ENCODE measurements around the gene FUCA1.
"Not testable (repeated sequence)": the region's sequence is repeated elsewhere in the genome, so short reads cannot be mapped to it uniquely, and the experiment has no call there.

FUCA1 gene

GRCh38 chr1:23837908-23838307, 30.2 kb downstream of the FUCA1 start:
- DNase-seq (ENCODE audit: extremely low read depth, low read depth) = no peak
- TF ChIP-seq, protein P1, sequence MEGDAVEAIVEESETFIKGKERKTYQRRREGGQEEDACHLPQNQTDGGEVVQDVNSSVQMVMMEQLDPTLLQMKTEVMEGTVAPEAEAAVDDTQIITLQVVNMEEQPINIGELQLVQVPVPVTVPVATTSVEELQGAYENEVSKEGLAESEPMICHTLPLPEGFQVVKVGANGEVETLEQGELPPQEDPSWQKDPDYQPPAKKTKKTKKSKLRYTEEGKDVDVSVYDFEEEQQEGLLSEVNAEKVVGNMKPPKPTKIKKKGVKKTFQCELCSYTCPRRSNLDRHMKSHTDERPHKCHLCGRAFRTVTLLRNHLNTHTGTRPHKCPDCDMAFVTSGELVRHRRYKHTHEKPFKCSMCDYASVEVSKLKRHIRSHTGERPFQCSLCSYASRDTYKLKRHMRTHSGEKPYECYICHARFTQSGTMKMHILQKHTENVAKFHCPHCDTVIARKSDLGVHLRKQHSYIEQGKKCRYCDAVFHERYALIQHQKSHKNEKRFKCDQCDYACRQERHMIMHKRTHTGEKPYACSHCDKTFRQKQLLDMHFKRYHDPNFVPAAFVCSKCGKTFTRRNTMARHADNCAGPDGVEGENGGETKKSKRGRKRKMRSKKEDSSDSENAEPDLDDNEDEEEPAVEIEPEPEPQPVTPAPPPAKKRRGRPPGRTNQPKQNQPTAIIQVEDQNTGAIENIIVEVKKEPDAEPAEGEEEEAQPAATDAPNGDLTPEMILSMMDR (IDR thresholded peaks at IDR 0.05; ENCODE audit: low read depth, low read length) = no peak

DNA sequence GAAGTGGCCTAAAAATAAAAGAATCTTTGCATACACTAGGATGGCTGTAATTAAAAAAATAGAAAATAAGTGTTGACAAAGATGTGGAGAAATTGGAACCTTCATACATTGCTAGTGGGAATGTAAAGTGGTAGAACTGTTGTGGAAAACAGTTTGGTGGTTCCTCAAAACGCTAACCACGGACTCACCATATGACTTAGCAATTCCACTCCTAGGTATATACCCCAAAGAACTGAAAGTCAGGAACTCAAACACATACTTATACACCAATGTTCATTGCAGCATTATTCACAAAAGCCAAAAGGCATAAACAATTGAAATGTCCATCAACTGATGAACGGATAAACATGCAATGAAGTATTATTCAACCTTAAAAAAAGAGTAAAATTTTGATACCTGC, 32.1 kb downstream of the FUCA1 start:
- DNase-seq (ENCODE audit: extremely low read depth, low read depth) = no peak
- TF ChIP-seq, protein P1 (IDR thresholded peaks at IDR 0.05; ENCODE audit: low read depth, low read length) = no peak

DNA sequence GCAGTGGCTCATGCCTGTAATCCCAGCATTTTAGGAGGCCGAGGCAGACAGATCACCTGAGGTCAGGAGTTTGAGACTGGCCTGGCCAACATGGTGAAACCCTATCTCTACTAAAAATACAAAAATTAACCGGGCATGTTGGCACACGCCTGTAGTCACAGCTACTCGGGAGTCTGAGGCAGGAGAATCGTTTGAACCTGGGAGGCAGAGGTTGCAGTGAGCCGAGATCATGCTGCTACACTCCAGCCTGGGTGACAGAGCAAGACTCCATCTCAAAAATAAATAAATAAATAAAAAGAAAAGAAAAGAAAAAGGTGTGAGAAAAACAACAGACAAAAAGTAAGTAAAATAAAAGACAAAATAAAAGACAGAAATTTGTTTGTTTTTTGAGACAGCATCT, 33.9 kb downstream of the FUCA1 start:
- not testable (repeated sequence) for DNase-seq (ENCODE audit: extremely low read depth, low read depth)

- TF ChIP-seq, protein P1 (IDR thresholded peaks at IDR 0.05; ENCODE audit: low read depth, low read length) = no peak
- DNase-seq (ENCODE audit: extremely low read depth, low read depth) = no peak
Observed at GRCh38 chr1:23827717-23828116, 40.4 kb downstream of the FUCA1 start.

GRCh38 chr1:23826590-23826989, 41.5 kb downstream of the FUCA1 start:
- not testable (repeated sequence) for DNase-seq (ENCODE audit: extremely low read depth, low read depth)

DNA sequence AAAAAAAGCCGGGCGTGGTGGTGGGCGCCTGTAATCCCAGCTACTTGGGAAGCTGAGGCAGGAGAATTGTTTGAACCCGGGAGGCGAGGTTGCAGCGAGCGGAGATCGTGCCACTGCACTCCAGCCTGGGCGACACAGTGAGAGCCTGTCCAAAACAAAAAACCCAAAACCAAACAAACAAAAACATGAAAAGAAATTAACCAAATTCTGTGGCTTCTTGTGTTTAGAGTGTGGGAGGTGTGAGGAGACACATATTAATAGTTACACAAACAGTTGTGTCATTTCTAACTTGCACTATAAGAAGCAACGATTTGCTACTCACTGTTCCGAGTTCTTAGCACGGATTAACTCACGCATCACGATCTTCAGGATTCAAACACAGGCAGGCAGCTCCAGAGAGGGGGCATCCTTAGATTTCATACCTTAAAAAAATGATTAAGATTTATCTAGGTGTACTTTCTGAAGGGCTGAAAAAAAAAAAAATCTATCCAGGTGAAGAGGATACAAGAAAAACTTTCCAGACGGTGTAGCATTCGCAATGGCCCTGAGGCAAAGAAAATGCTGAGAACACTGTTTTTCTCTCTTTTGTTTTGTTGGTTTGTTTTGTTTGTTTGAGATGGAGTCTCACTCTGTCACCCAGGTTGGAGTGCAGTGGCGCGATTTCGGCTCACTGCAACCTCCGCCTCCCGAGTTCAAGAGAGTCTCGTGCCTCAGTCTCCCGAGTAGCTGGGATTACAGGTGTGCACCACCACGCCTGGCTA, 42.1 kb downstream of the FUCA1 start:
- TF ChIP-seq, protein P1 (IDR thresholded peaks at IDR 0.05; ENCODE audit: low read depth, low read length) = no peak
- DNase-seq (ENCODE audit: extremely low read depth, low read depth) = no peak

GRCh38 chr1:23825076-23825761, 42.9 kb downstream of the FUCA1 start, which contains the start of gene HMGCL:
Gene HMGCL (minus strand): TSS chr1:23825429. CDS start chr1:23825415, 14 bp downstream.
- TF ChIP-seq, protein P1 (IDR thresholded peaks at IDR 0.05; ENCODE audit: low read depth, low read length) = no peak
- peak; percentile 67 for DNase-seq (ENCODE audit: extremely low read depth, low read depth)

DNA sequence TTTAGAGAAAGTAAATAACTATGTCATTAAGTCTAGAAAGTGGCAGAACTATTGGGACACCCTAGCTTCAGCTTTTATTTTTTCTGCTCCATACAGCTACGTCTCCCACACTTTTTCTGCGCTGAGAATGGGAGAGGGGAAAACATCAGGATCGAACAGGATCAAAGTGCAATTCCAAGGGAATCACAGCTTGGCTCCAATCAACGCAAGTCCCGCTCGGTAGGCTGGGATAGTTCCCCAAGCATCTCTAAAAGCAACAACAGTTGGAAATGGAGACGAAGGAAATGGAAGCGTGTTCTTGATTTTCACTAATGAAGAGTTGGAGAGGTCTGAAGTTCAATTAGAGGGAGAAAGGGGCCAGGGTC, 43.4 kb downstream of the FUCA1 start:
- TF ChIP-seq, protein P1 (IDR thresholded peaks at IDR 0.05; ENCODE audit: low read depth, low read length) = no peak

More for the DNA sequence above, 43.4 kb downstream of the FUCA1 start:
- no peak for DNase-seq (ENCODE audit: extremely low read depth, low read depth)

All from AG09319 (cell line).